Mesenchymal stem cell (in vitro differentiated cells and primary cell): Measurements from ENCODE around the gene SAMD11.

Experiments
- DNase-seq: peaks from one replicate; pipeline ENCODE4 v3.0.0-alpha.2; 2013
- H2AFZ ChIP-seq: one replicate; pipeline ENCODE4 v1.6.1; 2013; ENCODE audit warnings: low read depth, mild to moderate bottlenecking, control low read depth, inconsistent platforms, low read length, moderate library complexity
- H2AK5ac ChIP-seq: 2 replicates; pipeline ENCODE4 v1.6.1; 2013; ENCODE audit warnings: low read length, moderate library complexity, mild to moderate bottlenecking, inconsistent platforms; ENCODE audit not compliant: severe bottlenecking
- H2BK120ac ChIP-seq: one replicate; pipeline ENCODE4 v1.6.1; 2013; ENCODE audit warnings: low read depth, mild to moderate bottlenecking, inconsistent platforms, low read length, moderate library complexity
- H2BK12ac ChIP-seq, 2 experiments: one replicate each; pipeline ENCODE4 v1.6.1; 2013; ENCODE audit warnings: inconsistent platforms in 2 of 2, low read length in 2 of 2, mild to moderate bottlenecking in 2 of 2, moderate library complexity in 2 of 2, control low read depth in 1 of 2
- H2BK15ac ChIP-seq: one replicate; pipeline ENCODE4 v1.6.1; 2013; ENCODE audit warnings: mild to moderate bottlenecking, low read depth, inconsistent platforms; ENCODE audit not compliant: poor library complexity, severe bottlenecking
- H2BK5ac ChIP-seq: 2 replicates; pipeline ENCODE4 v1.6.1; 2013; ENCODE audit warnings: low read depth, mild to moderate bottlenecking, low read length, control low read depth, inconsistent platforms; ENCODE audit not compliant: poor library complexity, severe bottlenecking
- H3K14ac ChIP-seq, 2 experiments: one replicate each; pipeline ENCODE4 v1.6.1; 2013; ENCODE audit warnings: inconsistent platforms in 2 of 2, low read length in 2 of 2, control low read depth in 1 of 2, mild to moderate bottlenecking in 1 of 2, moderate library complexity in 1 of 2
- H3K18ac ChIP-seq, 2 experiments: one replicate each; pipeline ENCODE4 v1.6.1; 2013; ENCODE audit warnings: inconsistent platforms in 2 of 2, low read length in 2 of 2, control low read depth in 1 of 2, low read depth in 1 of 2, mild to moderate bottlenecking in 1 of 2
- H3K23ac ChIP-seq, 2 experiments: one replicate each; pipeline ENCODE4 v1.6.1; 2013; ENCODE audit warnings: inconsistent platforms in 2 of 2, low read length in 2 of 2, mild to moderate bottlenecking in 2 of 2, moderate library complexity in 2 of 2, control low read depth in 1 of 2
- H3K27ac ChIP-seq: 2 replicates; pipeline ENCODE4 v1.5.1; 2013; ENCODE audit warnings: mild to moderate bottlenecking, moderate library complexity, low read length, control low read depth, inconsistent platforms; ENCODE audit not compliant: poor library complexity, severe bottlenecking
- H3K27me3 ChIP-seq, 2 experiments: 2 replicates each; pipeline versions ENCODE4 v1.6.1 to v1.7.0; 2013; ENCODE audit warnings: low read length in 2 of 2, mild to moderate bottlenecking in 2 of 2, moderate library complexity in 2 of 2, control low read depth in 1 of 2, inconsistent platforms in 1 of 2; ENCODE audit not compliant: control insufficient read depth in 1 of 2, insufficient read depth in 1 of 2
- H3K36me3 ChIP-seq, 2 experiments: 2 replicates each; pipeline versions ENCODE4 v1.6.1 to v1.7.0; 2013; ENCODE audit warnings: low read length in 2 of 2, control low read depth in 1 of 2, inconsistent platforms in 1 of 2, low read depth in 1 of 2, mild to moderate bottlenecking in 1 of 2; ENCODE audit not compliant: insufficient read depth in 2 of 2, control insufficient read depth in 1 of 2
- H3K4ac ChIP-seq, 2 experiments: one replicate each; pipeline ENCODE4 v1.6.1; 2013; ENCODE audit warnings: inconsistent platforms in 2 of 2, low read length in 2 of 2, mild to moderate bottlenecking in 2 of 2, moderate library complexity in 2 of 2, control low read depth in 1 of 2, low read depth in 1 of 2
- H3K4me1 ChIP-seq: 2 replicates; pipeline ENCODE4 v1.6.1; 2013; ENCODE audit warnings: low read depth, low read length, control low read depth; ENCODE audit not compliant: control insufficient read depth, insufficient read depth
- H3K4me2 ChIP-seq: 2 replicates; pipeline ENCODE4 v1.6.1; 2013; ENCODE audit warnings: low read length, mild to moderate bottlenecking, inconsistent platforms; ENCODE audit not compliant: poor library complexity, severe bottlenecking
- H3K4me3 ChIP-seq, 2 experiments: 2 replicates each; pipeline versions ENCODE4 v1.5.1 to v1.7.0; 2013; ENCODE audit warnings: low read length in 2 of 2, mild to moderate bottlenecking in 2 of 2, control low read depth in 1 of 2, low read depth in 1 of 2; ENCODE audit not compliant: insufficient read depth in 1 of 2
- H3K79me1 ChIP-seq: replicated peaks from 2 replicates; pipeline ENCODE4 v1.6.1; 2013; ENCODE audit warnings: mild to moderate bottlenecking, control low read depth, low read length, inconsistent platforms; ENCODE audit not compliant: poor library complexity, severe bottlenecking
- H3K9ac ChIP-seq: 2 replicates; pipeline ENCODE4 v1.7.0; 2013; ENCODE audit warnings: mild to moderate bottlenecking, low read length, moderate library complexity
- H3K9me3 ChIP-seq: 2 replicates; pipeline ENCODE4 v1.7.0; 2013; ENCODE audit warnings: mild to moderate bottlenecking, low read length; ENCODE audit not compliant: control insufficient read depth
- H4K8ac ChIP-seq: one replicate; pipeline ENCODE4 v1.6.1; 2013; ENCODE audit warnings: inconsistent platforms, mild to moderate bottlenecking, low read length, moderate library complexity
- H4K91ac ChIP-seq: one replicate; pipeline ENCODE4 v1.6.1; 2013; ENCODE audit warnings: mild to moderate bottlenecking, low read length, inconsistent platforms
- WGBS: methylation state at CpG from one replicate; pipeline ENCODE4 v1.1.7; 2013; ENCODE audit warnings: mixed read lengths; 5-methylcytosine and 5-hydroxymethylcytosine counted together

Gene SAMD11

DNA sequence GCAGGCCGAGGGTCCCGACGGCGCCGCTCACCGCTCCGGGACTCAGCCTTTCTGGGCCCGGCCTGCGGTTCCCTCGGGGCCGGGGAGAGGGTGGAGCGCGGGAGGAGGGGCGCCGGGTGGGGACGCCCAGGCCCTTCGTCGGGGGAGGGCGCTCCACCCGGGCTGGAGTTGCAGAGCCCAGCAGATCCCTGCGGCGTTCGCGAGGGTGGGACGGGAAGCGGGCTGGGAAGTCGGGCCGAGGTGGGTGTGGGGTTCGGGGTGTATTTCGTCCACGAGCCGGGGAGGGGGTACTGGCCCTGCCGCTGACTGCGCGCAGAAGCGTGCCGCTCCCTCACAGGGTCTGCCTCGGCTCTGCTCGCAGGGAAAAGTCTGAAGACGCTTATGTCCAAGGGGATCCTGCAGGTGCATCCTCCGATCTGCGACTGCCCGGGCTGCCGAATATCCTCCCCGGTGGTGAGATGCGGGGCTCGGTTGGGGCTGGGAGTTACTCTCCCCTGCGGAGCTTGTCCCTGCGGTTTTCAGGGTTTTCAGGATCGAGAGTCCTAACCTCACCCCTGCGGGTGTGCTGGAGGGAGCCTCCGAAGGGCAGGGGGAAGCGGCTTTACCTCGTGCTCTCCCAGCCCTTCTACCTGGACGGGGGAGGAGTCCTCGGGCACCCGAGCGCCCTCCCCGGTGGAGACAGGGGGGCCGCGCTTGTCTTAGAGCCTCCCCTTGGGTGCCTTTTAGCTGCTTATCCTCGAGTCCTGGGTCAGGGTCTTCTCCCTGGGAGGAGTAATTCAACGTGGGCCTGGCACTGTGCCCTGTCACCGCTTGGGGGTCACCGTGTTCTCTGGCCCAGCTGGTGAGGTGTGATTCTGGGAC lies 2.1 kb downstream of the SAMD11 start:
- Histone ChIP-seq H2BK5ac (no peak overlapping the region), H3K9ac (no peak overlapping the region), H3K4me3 (peak overlapping the region; percentile 35 to 41), H3K79me1 (no peaks in the 10 kb centered on the region), H3K18ac (no peak overlapping the region), H3K4me2 (peak overlapping the region; percentile 55), H3K14ac (peak overlapping the region in 1 of 2 experiments; percentile 15), H3K27me3 (peaks cover 46 to 68% of the 10 kb centered on the region in 2 experiments), H4K91ac (no peak overlapping the region), H2BK12ac (no peak overlapping the region), H2AK5ac (no peak overlapping the region), H2AFZ (no peak overlapping the region), H3K9me3 (no peaks in the 10 kb centered on the region), H2BK120ac (no peak overlapping the region), H3K4ac (no peak overlapping the region), H3K27ac (no peak overlapping the region), H4K8ac (no peak overlapping the region), H2BK15ac (no peak overlapping the region), H3K23ac (peak overlapping the region in 1 of 2 experiments; percentile 37), H3K36me3 (peaks cover 0 to 4% of the 10 kb centered on the region in 2 experiments), H3K4me1 (peaks cover 52% of the 10 kb centered on the region)
- no peak for DNase-seq
- WGBS = 4% methylated on average over 60 of the region's 65 CpGs

DNA sequence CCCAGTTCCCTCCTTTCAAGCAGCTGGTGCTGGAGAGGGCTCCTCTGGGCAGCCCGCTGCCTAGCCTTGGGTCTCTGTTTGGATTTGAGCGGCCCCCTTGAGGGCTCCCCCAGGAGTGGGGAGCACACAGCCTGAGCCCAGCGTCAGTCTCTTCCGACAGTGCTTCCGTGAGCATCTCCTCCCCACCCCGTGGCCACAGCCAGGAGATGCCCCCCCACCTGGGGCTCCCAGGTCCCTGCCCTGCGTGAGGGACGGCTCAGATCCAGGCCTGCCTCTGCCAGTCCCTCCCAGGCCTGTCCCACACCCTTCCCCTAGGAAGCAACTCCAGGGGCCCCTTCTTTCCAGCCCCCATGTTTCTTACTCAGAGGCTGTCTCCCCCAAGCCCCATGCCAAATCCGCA lies 3.5 kb downstream of the SAMD11 start:
- H3K9ac ChIP-seq = no peak overlapping the region
- H3K14ac ChIP-seq = no peak overlapping the region
- H3K4me3 ChIP-seq = no peak overlapping the region
- no peak overlapping the region for H2AFZ ChIP-seq
- no peak overlapping the region for H3K4ac ChIP-seq
- DNase-seq = no peak
- no peak overlapping the region for H2BK12ac ChIP-seq
- no peak overlapping the region for H3K27ac ChIP-seq
- no peak overlapping the region for H2AK5ac ChIP-seq
- peaks cover 0 to 4% of the 10 kb centered on the region in 2 experiments for H3K36me3 ChIP-seq
- H2BK120ac ChIP-seq = no peak overlapping the region
- no peak overlapping the region for H4K8ac ChIP-seq
- no peaks in the 10 kb centered on the region for H3K79me1 ChIP-seq
- no peak overlapping the region for H2BK15ac ChIP-seq
- no peak overlapping the region for H4K91ac ChIP-seq
- no peak overlapping the region for H2BK5ac ChIP-seq
- H3K18ac ChIP-seq = no peak overlapping the region
- H3K9me3 ChIP-seq = no peaks in the 10 kb centered on the region
- WGBS = 70% methylated on average over 9 of the region's 9 CpGs
- no peak overlapping the region for H3K4me2 ChIP-seq
- no peak overlapping the region for H3K23ac ChIP-seq
- H3K4me1 ChIP-seq = peaks cover 51% of the 10 kb centered on the region
- H3K27me3 ChIP-seq = peaks cover 44 to 73% of the 10 kb centered on the region in 2 experiments

DNA sequence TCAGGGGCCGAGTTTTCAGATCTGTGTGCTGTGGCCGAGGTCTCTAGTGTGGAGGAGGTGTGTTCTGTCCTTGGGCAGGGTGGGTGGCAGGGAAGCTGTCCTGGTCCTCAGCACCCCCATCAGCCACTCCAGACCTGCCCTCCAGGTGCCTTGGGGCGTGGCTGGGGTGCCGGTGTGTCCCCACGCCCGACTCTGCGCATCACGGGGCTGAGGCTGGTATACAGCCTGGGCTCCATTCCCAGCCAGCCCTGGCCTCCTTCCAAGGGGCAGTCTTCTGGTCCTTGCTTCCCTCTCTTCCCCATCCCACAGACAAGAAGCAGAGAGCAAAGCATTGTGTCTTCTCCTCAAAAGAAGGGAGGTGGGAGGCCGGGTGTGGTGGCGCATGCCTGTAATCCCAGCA lies 4.0 kb downstream of the SAMD11 start:
- H2BK12ac ChIP-seq = no peak overlapping the region
- peaks cover 39 to 73% of the 10 kb centered on the region in 2 experiments for H3K27me3 ChIP-seq
- no peak overlapping the region for H3K27ac ChIP-seq
- H4K8ac ChIP-seq = no peak overlapping the region
- H2BK120ac ChIP-seq = no peak overlapping the region
- no peak overlapping the region for H4K91ac ChIP-seq
- whole genome bisulfite sequencing = 92% methylated on average over 9 of the region's 10 CpGs
- no peak overlapping the region for H3K4me2 ChIP-seq
- H3K4ac ChIP-seq = no peak overlapping the region
- H2AK5ac ChIP-seq = no peak overlapping the region
- no peak overlapping the region for H2AFZ ChIP-seq
- H3K9me3 ChIP-seq = no peaks in the 10 kb centered on the region
- no peak overlapping the region for H3K4me3 ChIP-seq
- no peak overlapping the region for H3K18ac ChIP-seq
- H2BK5ac ChIP-seq = no peak overlapping the region
- H3K36me3 ChIP-seq = peaks cover 0 to 4% of the 10 kb centered on the region in 2 experiments
- H3K79me1 ChIP-seq = no peaks in the 10 kb centered on the region
- peaks cover 47% of the 10 kb centered on the region for H3K4me1 ChIP-seq
- no peak for DNase-seq
- no peak overlapping the region for H2BK15ac ChIP-seq
- H3K14ac ChIP-seq = no peak overlapping the region
- no peak overlapping the region for H3K23ac ChIP-seq
- H3K9ac ChIP-seq = no peak overlapping the region

GRCh38 chr1:928825-929661 lies 5.3 kb downstream of the SAMD11 start:
- peaks cover 35% of the 10 kb centered on the region for H3K4me1 ChIP-seq
- H2AK5ac ChIP-seq = no peak overlapping the region
- WGBS = 83% methylated on average over 39 of the region's 40 CpGs
- H2BK15ac ChIP-seq = no peak overlapping the region
- no peak for DNase-seq
- no peak overlapping the region for H3K4ac ChIP-seq
- no peak overlapping the region for H4K8ac ChIP-seq
- no peak overlapping the region for H3K27ac ChIP-seq
- H2BK5ac ChIP-seq = no peak overlapping the region
- no peak overlapping the region for H3K9ac ChIP-seq
- no peaks in the 10 kb centered on the region for H3K79me1 ChIP-seq
- H3K23ac ChIP-seq = no peak overlapping the region
- no peak overlapping the region for H3K14ac ChIP-seq
- H3K9me3 ChIP-seq = no peaks in the 10 kb centered on the region
- no peak overlapping the region for H2AFZ ChIP-seq
- H4K91ac ChIP-seq = no peak overlapping the region
- H3K27me3 ChIP-seq = peaks cover 41 to 76% of the 10 kb centered on the region in 2 experiments
- H2BK120ac ChIP-seq = no peak overlapping the region
- peaks cover 0 to 4% of the 10 kb centered on the region in 2 experiments for H3K36me3 ChIP-seq
- no peak overlapping the region for H3K4me3 ChIP-seq
- no peak overlapping the region for H3K18ac ChIP-seq
- H2BK12ac ChIP-seq = no peak overlapping the region
- H3K4me2 ChIP-seq = no peak overlapping the region
